IMR-90 (cell line): ENCODE measurements around the gene MCUB. TPM values are rescaled to one million over a fixed set of nuclear protein-coding genes. Genes with fewer than 3 reads are reported as not detected.

Experiments
- ATAC-seq: fragments of 200-7000 bp; cut with Tn5 transposase; 2 replicates; pipeline ENCODE4 v1.9.1; 2020; ENCODE audit warnings: low read depth, mild to moderate bottlenecking, moderate library complexity
- BruUV-seq: library from RNA; stranded (reverse); fragments of 400-500 nt; replicated peaks from 2 replicates; lab custom pipeline; 2021; lab: Mats Ljungman, UMichigan
- CTCF ChIA-PET: fragments of 300-600 bp; formaldehyde crosslinking; extraction: SDS; loops from one replicate; lab custom pipeline; 2021; ENCODE audit warnings: antibody characterized with exemption; lab: Yijun Ruan, JAX
- POLR2A ChIA-PET: fragments of 300-600 bp; sonication (Branson Sonifier 250); formaldehyde crosslinking; loops from one replicate; lab custom pipeline; 2022; ENCODE audit warnings: antibody characterized with exemption; ENCODE audit not compliant: unreplicated experiment; lab: Charles Lee
- DNase-seq: peaks from one replicate; pipeline ENCODE4 v3.0.0; 2013
- H2AFZ ChIP-seq: replicated peaks from 2 replicates; pipeline ENCODE3; 2013; ENCODE audit warnings: low read length, mild to moderate bottlenecking; ENCODE audit not compliant: poor library complexity
- H2AK5ac ChIP-seq: 2 replicates; pipeline ENCODE4 v1.6.1; 2013; ENCODE audit warnings: low read depth, low read length, inconsistent platforms
- H2AK9ac ChIP-seq: replicated peaks from 2 replicates; pipeline ENCODE3; 2013; ENCODE audit warnings: mild to moderate bottlenecking, low read depth, low read length, moderate library complexity; ENCODE audit not compliant: poor library complexity
- H2BK120ac ChIP-seq: 2 replicates; pipeline ENCODE4 v1.6.1; 2013; ENCODE audit warnings: low read depth, low read length, inconsistent platforms
- H2BK15ac ChIP-seq: 3 replicates; pipeline ENCODE4 v1.6.1; 2013; ENCODE audit warnings: low read depth, low read length, inconsistent platforms
- H2BK20ac ChIP-seq: 2 replicates; pipeline ENCODE4 v1.6.1; 2013; ENCODE audit warnings: low read depth, mild to moderate bottlenecking, inconsistent platforms, low read length, moderate library complexity
- H2BK5ac ChIP-seq: 2 replicates; pipeline ENCODE4 v1.6.1; 2013; ENCODE audit warnings: mild to moderate bottlenecking, low read depth, low read length, inconsistent platforms; ENCODE audit not compliant: poor library complexity, severe bottlenecking
- H3K14ac ChIP-seq: replicated peaks from 2 replicates; pipeline ENCODE4 v1.6.1; 2013; ENCODE audit warnings: low read depth, low read length, inconsistent platforms
- H3K18ac ChIP-seq: 2 replicates; pipeline ENCODE4 v1.6.1; 2013; ENCODE audit warnings: low read depth, low read length, control low read depth
- H3K23ac ChIP-seq: 2 replicates; pipeline ENCODE4 v1.6.1; 2013; ENCODE audit warnings: low read depth, low read length, inconsistent platforms
- H3K27ac ChIP-seq: 2 replicates; pipeline ENCODE4 v1.5.1; 2013; ENCODE audit warnings: mild to moderate bottlenecking, control low read depth, low read length; ENCODE audit not compliant: insufficient read depth
- H3K27me3 ChIP-seq: 2 replicates; pipeline ENCODE4 v1.6.1; 2013; ENCODE audit warnings: low read length; ENCODE audit not compliant: control insufficient read depth, insufficient read depth
- H3K36me3 ChIP-seq: 2 replicates; pipeline ENCODE4 v1.6.1; 2013; ENCODE audit warnings: low read length, mixed read lengths; ENCODE audit not compliant: control insufficient read depth, insufficient read depth
- H3K4ac ChIP-seq: 2 replicates; pipeline ENCODE4 v1.6.1; 2013; ENCODE audit warnings: low read depth, low read length, inconsistent platforms
- H3K4me1 ChIP-seq: 2 replicates; pipeline ENCODE4 v1.6.1; 2013; ENCODE audit warnings: low read length, mixed read lengths; ENCODE audit not compliant: control insufficient read depth, insufficient read depth
- H3K4me2 ChIP-seq: 2 replicates; pipeline ENCODE4 v1.6.1; 2013; ENCODE audit warnings: low read depth, mild to moderate bottlenecking, control low read depth, low read length, moderate library complexity
- H3K4me3 ChIP-seq: 2 replicates; pipeline ENCODE4 v1.5.1; 2013; ENCODE audit warnings: low read depth, mild to moderate bottlenecking, control low read depth, low read length, moderate library complexity; ENCODE audit not compliant: insufficient read depth
- H3K56ac ChIP-seq: 2 replicates; pipeline ENCODE4 v1.6.1; 2013; ENCODE audit warnings: low read length, inconsistent platforms; ENCODE audit not compliant: insufficient read depth; ENCODE audit errors: extremely low read depth
- H3K79me1 ChIP-seq, 2 experiments: 2 replicates each; pipeline ENCODE4 v1.6.1; 2013; ENCODE audit warnings: low read length in 2 of 2, inconsistent platforms in 1 of 2, low read depth in 1 of 2
- H3K9ac ChIP-seq: 2 replicates; pipeline ENCODE4 v1.6.1; 2013; ENCODE audit warnings: low read depth, low read length, control low read depth
- H3K9me1 ChIP-seq: 2 replicates; pipeline ENCODE4 v1.6.1; 2013; ENCODE audit warnings: low read length, inconsistent platforms; ENCODE audit not compliant: insufficient read depth
- H3K9me3 ChIP-seq: 2 replicates; pipeline ENCODE4 v1.6.1; 2013; ENCODE audit warnings: low read length; ENCODE audit not compliant: control insufficient read depth, insufficient read depth
- H4K20me1 ChIP-seq: 2 replicates; pipeline ENCODE4 v1.6.1; 2013; ENCODE audit warnings: low read length, inconsistent platforms; ENCODE audit not compliant: insufficient read depth
- H4K5ac ChIP-seq: 2 replicates; pipeline ENCODE4 v1.6.1; 2013; ENCODE audit warnings: mild to moderate bottlenecking, low read depth, low read length, control low read depth
- H4K8ac ChIP-seq, 2 experiments: 2 replicates each; pipeline ENCODE4 v1.6.1; 2013; ENCODE audit warnings: low read depth in 2 of 2, low read length in 2 of 2, control low read depth in 1 of 2, inconsistent platforms in 1 of 2
- H4K91ac ChIP-seq: 2 replicates; pipeline ENCODE4 v1.6.1; 2013; ENCODE audit warnings: low read depth, low read length, inconsistent platforms; ENCODE audit not compliant: insufficient read depth
- BHLHE40 ChIP-seq: fragments of 150-350 bp; IDR thresholded peaks from 2 replicates; pipeline ENCODE4 v1.6.1; 2016; ENCODE audit warnings: mild to moderate bottlenecking, low read depth, low read length
- CEBPB ChIP-seq: IDR thresholded peaks from 2 replicates; pipeline ENCODE4 v1.6.1; 2012; ENCODE audit warnings: low read depth, low read length, improper control_type of control experiment
- CHD1 ChIP-seq: IDR thresholded peaks from 2 replicates; pipeline ENCODE4 v1.6.1; 2012; ENCODE audit warnings: low read depth, low read length, improper control_type of control experiment
- CTCF ChIP-seq: conservative IDR thresholded peaks from 2 replicates; pipeline ENCODE4 v1.5.1; 2012; ENCODE audit warnings: mild to moderate bottlenecking, low read depth, low read length, improper control_type of control experiment
- FOS ChIP-seq: fragments of 150-350 bp; IDR thresholded peaks from 2 replicates; pipeline ENCODE4 v1.6.1; 2016; ENCODE audit warnings: low read depth, low read length
- MAZ ChIP-seq: IDR thresholded peaks from 2 replicates; pipeline ENCODE4 v1.6.1; 2012; ENCODE audit warnings: low read depth, mild to moderate bottlenecking, low read length, improper control_type of control experiment, moderate library complexity, borderline replicate concordance
- NFE2L2 ChIP-seq: fragments of 150-350 bp; IDR thresholded peaks from 2 replicates; pipeline ENCODE4 v1.6.1; 2016; ENCODE audit warnings: low read depth, mild to moderate bottlenecking, low read length
- RAD21 ChIP-seq: IDR thresholded peaks from 2 replicates; pipeline ENCODE4 v1.6.1; 2012; ENCODE audit warnings: low read length, improper control_type of control experiment
- RFX5 ChIP-seq: IDR thresholded peaks from 2 replicates; pipeline ENCODE4 v1.8.0; 2012; ENCODE audit warnings: low read depth, mild to moderate bottlenecking, low read length, moderate library complexity
- SMC3 ChIP-seq: fragments of 150-350 bp; IDR thresholded peaks from 2 replicates; pipeline ENCODE4 v1.6.1; 2016; ENCODE audit warnings: low read depth, mild to moderate bottlenecking, antibody characterized with exemption, low read length, moderate library complexity
- WGBS, 2 experiments: methylation state at CpG; one replicate each; pipeline versions ENCODE4 v1.1.5 to v1.1.7; 2013; ENCODE audit warnings: missing lambda C conversion rate in 2 of 2; ENCODE audit not compliant: insufficient read length in 1 of 2; ENCODE audit errors: extremely low coverage in 2 of 2; 5-methylcytosine and 5-hydroxymethylcytosine counted together
- dilution Hi-C: fragments of 300-500 bp; cut with HindIII; formaldehyde crosslinking; loops from one replicate; pipeline ENCODE4 v1.14.3; 2018; ENCODE audit warnings: low sequenced_read_pairs; ENCODE audit not compliant: unreplicated experiment
- in situ Hi-C: fragments of 300-500 bp; cut with MboI; formaldehyde crosslinking; loops from 3 replicates; pipeline ENCODE4 v1.14.3; 2019; ENCODE audit warnings: low sequenced_read_pairs, inconsistent platforms, mixed read lengths
- intact Hi-C: fragments of 100-400 bp; cut with micrococcal nuclease; formaldehyde crosslinking; loops from 2 replicates; pipeline ENCODE4 v1.10.0; 2022
- polyA plus RNA-seq, 3 experiments: library from polyadenylated mRNA; depleted of rRNA; stranded (reverse); fragments of >200 nt; gene quantifications; 2 replicates each; pipeline ENCODE4 v1.2.3, GENCODE V29; 2012; ENCODE audit warnings: low replicate concordance in 1 of 3
- total RNA-seq: library from RNA; depleted of rRNA; stranded (reverse); fragments of >200 nt; gene quantifications from 2 replicates; pipeline ENCODE4 v1.2.3, GENCODE V29; 2012
- TF ChIP-seq, protein P1 (sequence below): fragments of 150-350 bp; IDR thresholded peaks from 2 replicates; pipeline ENCODE4 v1.6.1; 2017; ENCODE audit warnings: mild to moderate bottlenecking, antibody characterized with exemption, low read length, low read depth
- TF ChIP-seq, protein P2 (sequence below): fragments of 150-350 bp; IDR thresholded peaks from 2 replicates; pipeline ENCODE4 v1.6.1; 2016; ENCODE audit warnings: low read depth, mild to moderate bottlenecking, low read length, moderate library complexity, borderline replicate concordance

The MCUB gene
- total and polyA plus RNA-seq, 2 of the 4 experiments (the other 2 are of a cell fraction) = 18.5 to 20.4 TPM

DNA sequence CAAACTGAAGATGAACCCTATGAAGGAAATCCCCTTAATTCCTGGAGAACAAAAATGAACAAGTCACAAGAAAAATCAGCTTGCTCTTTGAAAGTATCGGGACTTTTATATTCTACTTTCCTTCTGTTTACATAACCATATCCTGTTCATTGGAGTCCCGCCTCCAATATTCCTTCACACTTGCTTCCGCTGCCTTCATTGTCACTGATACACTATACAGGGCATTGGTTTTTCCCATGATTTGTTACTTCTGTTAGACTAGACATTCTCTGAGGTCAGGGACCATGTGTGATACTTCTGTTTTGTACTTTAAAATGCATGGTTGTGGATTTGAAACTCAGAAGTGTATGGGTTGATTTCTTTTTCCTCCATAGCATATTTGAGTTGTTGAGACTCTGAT lies 18.8 kb downstream of the MCUB start:
- H3K4ac ChIP-seq = no peak overlapping the region
- H3K9me3 ChIP-seq = no peaks in the 10 kb centered on the region
- H2BK20ac ChIP-seq = no peak overlapping the region
- no peak overlapping the region for H4K8ac ChIP-seq
- H3K9me1 ChIP-seq = no peaks in the 10 kb centered on the region
- no peak overlapping the region for H3K18ac ChIP-seq
- TF ChIP-seq CEBPB (no peak), RFX5 (no peak), SMC3 (no peak), RAD21 (no peak), MAZ (no peak), BHLHE40 (no peak), CTCF (no peak), CHD1 (no peak), NFE2L2 (no peak), FOS (no peak)
- TF ChIP-seq, protein P1, sequence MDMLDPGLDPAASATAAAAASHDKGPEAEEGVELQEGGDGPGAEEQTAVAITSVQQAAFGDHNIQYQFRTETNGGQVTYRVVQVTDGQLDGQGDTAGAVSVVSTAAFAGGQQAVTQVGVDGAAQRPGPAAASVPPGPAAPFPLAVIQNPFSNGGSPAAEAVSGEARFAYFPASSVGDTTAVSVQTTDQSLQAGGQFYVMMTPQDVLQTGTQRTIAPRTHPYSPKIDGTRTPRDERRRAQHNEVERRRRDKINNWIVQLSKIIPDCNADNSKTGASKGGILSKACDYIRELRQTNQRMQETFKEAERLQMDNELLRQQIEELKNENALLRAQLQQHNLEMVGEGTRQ = no peak
- TF ChIP-seq, protein P2, sequence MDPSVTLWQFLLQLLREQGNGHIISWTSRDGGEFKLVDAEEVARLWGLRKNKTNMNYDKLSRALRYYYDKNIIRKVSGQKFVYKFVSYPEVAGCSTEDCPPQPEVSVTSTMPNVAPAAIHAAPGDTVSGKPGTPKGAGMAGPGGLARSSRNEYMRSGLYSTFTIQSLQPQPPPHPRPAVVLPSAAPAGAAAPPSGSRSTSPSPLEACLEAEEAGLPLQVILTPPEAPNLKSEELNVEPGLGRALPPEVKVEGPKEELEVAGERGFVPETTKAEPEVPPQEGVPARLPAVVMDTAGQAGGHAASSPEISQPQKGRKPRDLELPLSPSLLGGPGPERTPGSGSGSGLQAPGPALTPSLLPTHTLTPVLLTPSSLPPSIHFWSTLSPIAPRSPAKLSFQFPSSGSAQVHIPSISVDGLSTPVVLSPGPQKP = no peak
- no peak overlapping the region for H3K56ac ChIP-seq
- H3K27ac ChIP-seq = no peak overlapping the region
- no peak overlapping the region for H4K5ac ChIP-seq
- no peak overlapping the region for H4K91ac ChIP-seq
- intact Hi-C loops = no loop called here
- ATAC-seq = no peak
- dilution Hi-C loops = no loop called here
- no peak overlapping the region for H2BK15ac ChIP-seq
- H3K79me1 ChIP-seq = no peaks in the 10 kb centered on the region
- no TSS peak for BruUV-seq
- no peaks in the 10 kb centered on the region for H3K36me3 ChIP-seq
- H3K14ac ChIP-seq = no peak overlapping the region
- H2AK5ac ChIP-seq = no peak overlapping the region
- no peak overlapping the region for H2BK120ac ChIP-seq
- H2BK5ac ChIP-seq = no peak overlapping the region
- ChIA-PET CTCF (no interaction called here), POLR2A (no interaction called here)
- H3K4me1 ChIP-seq = no peaks in the 10 kb centered on the region
- in situ Hi-C loops = no loop called here
- no CpG with 5 or more reads among the region's 3 CpGs for WGBS, 2 experiments
- no peak overlapping the region for H2AK9ac ChIP-seq
- no peak overlapping the region for H3K9ac ChIP-seq
- H3K4me2 ChIP-seq = no peak overlapping the region
- DNase-seq = no peak
- no peaks in the 10 kb centered on the region for H4K20me1 ChIP-seq
- H3K23ac ChIP-seq = no peak overlapping the region
- H2AFZ ChIP-seq = no peak overlapping the region
- no peak overlapping the region for H3K4me3 ChIP-seq
- H3K27me3 ChIP-seq = no peaks in the 10 kb centered on the region
